ENCODE results near the gene FAM43A. TPM values are rescaled to one million over a fixed set of nuclear protein-coding genes. Genes with fewer than 3 reads are reported as not detected.

The FAM43A gene
- total and polyA plus RNA-seq, 2 of the 8 experiments (the other 6 are each of a cell fraction or from before 2014, with no cell fraction given), result 2.3 to 2.6 TPM

DNA sequence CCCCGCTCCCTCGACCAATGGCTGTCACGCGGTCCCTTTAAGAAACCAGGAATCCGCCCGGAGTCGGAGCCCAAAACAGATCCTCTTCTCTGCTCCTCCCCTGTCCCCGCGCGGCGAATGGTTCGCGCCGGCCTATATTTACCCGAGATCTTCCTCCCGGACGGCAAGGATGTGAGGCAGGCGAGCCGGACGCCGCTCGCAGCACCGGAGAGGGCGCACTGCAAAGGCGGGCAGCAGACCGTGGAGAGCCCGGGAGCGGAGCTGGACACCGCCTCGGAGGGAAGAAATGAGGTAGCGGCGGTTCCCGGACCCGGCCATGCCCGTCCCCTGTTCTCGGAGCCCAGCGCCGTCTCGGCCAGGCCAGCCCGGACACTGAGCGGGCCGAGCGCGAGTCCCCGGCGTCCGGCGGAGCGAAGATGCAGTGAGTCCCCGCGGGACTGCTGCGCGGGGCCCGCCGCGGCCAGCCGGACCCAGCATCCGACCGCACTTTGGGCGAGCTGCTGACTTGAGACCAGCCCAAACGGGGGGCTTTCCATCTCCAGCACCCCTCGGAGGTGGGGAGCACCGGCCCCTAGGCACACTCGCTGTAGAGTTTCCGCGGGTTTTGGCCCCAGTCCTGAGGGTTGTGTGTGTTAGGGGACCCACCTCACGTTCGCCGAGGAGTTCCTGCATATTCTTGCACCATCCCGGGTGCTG is at the start of gene FAM43A (continued):
- TF ChIP-seq RFX5 (IDR thresholded peaks at IDR 0.05; ENCODE audit: borderline replicate concordance, low read depth, low read length) (no peak), YY1 (IDR thresholded peaks at IDR 0.05; ENCODE audit: low read depth, low read length) (no peak), ZNF274 (IDR thresholded peaks at IDR 0.05; ENCODE audit: borderline replicate concordance, extremely low read depth, low read length) (no peak), BRCA1 (IDR thresholded peaks at IDR 0.05; ENCODE audit: low read depth, low read length) (no peak), TAF1 (IDR thresholded peaks at IDR 0.05; ENCODE audit: low read depth, low read length) (peak; percentile 92), RAD21 (IDR thresholded peaks at IDR 0.05 in 1 of 2, conservative IDR thresholded peaks at IDR 0.05 in 1 of 2; ENCODE audit: low read depth in 2 of 2, low read length in 2 of 2) (peak; percentile 6 to 15; a peak in 1 of 4 replicates), RNF2 (IDR thresholded peaks at IDR 0.05; ENCODE audit: borderline replicate concordance, low read depth, low read length, missing control alignments, poor library complexity, severe bottlenecking) (no peak), EP300 (IDR thresholded peaks at IDR 0.05; ENCODE audit: borderline replicate concordance in 1 of 2, low read depth in 2 of 2, low read length in 2 of 2) (peak in 1 of 2 experiments; percentile 91; a peak in 1 of 3 replicates), CREB1 (IDR thresholded peaks at IDR 0.05) (no peak), FOSL1 (IDR thresholded peaks at IDR 0.05; ENCODE audit: insufficient read depth, low read depth, low read length) (no peak), BACH1 (IDR thresholded peaks at IDR 0.05; ENCODE audit: low read length) (no peak), POLR2A (IDR thresholded peaks at IDR 0.05; ENCODE audit: control extremely low read depth in 1 of 2, low read depth in 2 of 2, low read length in 2 of 2) (peak; percentile 81 to 97), RBBP5 (IDR thresholded peaks at IDR 0.05; ENCODE audit: borderline replicate concordance, low read depth, low read length) (peak; percentile 77; the same call in 1 of the 2 replicates), TBP (IDR thresholded peaks at IDR 0.05; ENCODE audit: low read depth, low read length) (peak; percentile 95), SIX5 (IDR thresholded peaks at IDR 0.05; ENCODE audit: low read depth, low read length) (no peak), BCL11A (IDR thresholded peaks at IDR 0.05; ENCODE audit: low read depth in 2 of 2, low read length in 2 of 2) (no peak), JUND (IDR thresholded peaks at IDR 0.05; ENCODE audit: low read length) (peak; percentile 75)
- TF ChIP-seq, protein P1, sequence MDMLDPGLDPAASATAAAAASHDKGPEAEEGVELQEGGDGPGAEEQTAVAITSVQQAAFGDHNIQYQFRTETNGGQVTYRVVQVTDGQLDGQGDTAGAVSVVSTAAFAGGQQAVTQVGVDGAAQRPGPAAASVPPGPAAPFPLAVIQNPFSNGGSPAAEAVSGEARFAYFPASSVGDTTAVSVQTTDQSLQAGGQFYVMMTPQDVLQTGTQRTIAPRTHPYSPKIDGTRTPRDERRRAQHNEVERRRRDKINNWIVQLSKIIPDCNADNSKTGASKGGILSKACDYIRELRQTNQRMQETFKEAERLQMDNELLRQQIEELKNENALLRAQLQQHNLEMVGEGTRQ (IDR thresholded peaks at IDR 0.05; ENCODE audit: low read length), result no peak
- TF ChIP-seq, protein P2, sequence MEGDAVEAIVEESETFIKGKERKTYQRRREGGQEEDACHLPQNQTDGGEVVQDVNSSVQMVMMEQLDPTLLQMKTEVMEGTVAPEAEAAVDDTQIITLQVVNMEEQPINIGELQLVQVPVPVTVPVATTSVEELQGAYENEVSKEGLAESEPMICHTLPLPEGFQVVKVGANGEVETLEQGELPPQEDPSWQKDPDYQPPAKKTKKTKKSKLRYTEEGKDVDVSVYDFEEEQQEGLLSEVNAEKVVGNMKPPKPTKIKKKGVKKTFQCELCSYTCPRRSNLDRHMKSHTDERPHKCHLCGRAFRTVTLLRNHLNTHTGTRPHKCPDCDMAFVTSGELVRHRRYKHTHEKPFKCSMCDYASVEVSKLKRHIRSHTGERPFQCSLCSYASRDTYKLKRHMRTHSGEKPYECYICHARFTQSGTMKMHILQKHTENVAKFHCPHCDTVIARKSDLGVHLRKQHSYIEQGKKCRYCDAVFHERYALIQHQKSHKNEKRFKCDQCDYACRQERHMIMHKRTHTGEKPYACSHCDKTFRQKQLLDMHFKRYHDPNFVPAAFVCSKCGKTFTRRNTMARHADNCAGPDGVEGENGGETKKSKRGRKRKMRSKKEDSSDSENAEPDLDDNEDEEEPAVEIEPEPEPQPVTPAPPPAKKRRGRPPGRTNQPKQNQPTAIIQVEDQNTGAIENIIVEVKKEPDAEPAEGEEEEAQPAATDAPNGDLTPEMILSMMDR (IDR thresholded peaks at IDR 0.05; ENCODE audit: control extremely low read depth in 1 of 3, insufficient read depth in 1 of 3, low read depth in 1 of 3, low read length in 3 of 3), result peak in 2 of 3 experiments; percentile 2 to 20; a peak in 2 of 4 replicates
- TF ChIP-seq, protein P3, sequence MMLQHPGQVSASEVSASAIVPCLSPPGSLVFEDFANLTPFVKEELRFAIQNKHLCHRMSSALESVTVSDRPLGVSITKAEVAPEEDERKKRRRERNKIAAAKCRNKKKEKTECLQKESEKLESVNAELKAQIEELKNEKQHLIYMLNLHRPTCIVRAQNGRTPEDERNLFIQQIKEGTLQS (IDR thresholded peaks at IDR 0.05; ENCODE audit: insufficient read depth, low read depth, low read length), result no peak
